Hepatic stellate cell (primary cell): ENCODE results near the gene ATP8A1.

Experiments
- DNase-seq: peaks from one replicate; pipeline ENCODE4 v3.0.0; 2011; ENCODE audit warnings: low spot score

Gene ATP8A1

DNA sequence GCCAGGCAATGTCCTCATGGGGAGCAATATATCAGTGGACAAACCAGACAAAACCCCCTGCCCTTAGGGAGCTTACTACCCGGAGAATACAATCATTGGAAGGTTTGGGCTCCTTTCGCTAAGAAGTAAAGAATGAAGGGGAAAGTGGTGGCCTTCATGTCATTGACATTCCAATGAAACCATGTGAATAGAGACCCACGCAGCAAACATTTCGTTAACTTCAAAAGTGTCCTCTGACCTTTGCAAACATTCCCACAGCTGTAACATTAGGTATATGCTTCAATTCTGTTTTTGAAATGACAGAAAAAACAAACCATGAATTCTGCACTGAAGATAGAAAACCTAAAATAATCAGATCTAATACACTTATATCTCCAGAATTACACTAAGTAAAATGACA is 7.0 kb downstream of the ATP8A1 start:
- no peak for DNase-seq

- DNase-seq: no peak
Measured at GRCh38 chr4:42646999-42647541, 9.8 kb downstream of the ATP8A1 start.

- no peak for DNase-seq
Measured at GRCh38 chr4:42646013-42646784, 10.7 kb downstream of the ATP8A1 start.

- DNase-seq: no peak
Measured at GRCh38 chr4:42644897-42645296, 12.0 kb downstream of the ATP8A1 start.

DNA sequence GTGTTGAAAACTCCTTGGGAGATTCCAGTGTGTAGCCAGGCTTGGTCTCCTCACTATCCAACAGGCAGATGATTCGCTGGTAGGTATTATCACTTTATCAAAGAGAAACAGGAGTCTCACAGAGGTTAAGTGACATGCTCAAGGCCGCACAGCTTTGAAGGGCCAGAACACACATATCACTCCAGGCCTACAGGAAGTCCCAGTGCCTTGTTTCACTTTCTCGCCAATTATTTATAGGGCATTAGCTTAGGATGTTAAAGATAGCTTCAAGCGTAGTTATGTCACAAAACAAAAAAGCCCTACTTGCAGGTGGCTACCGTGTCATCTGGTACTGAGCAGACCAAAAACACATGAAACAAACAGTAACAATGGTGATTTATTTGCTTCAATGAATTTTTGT is 13.2 kb downstream of the ATP8A1 start:
- no peak for DNase-seq

- no peak for DNase-seq
Measured at GRCh38 chr4:42642845-42643615, 13.9 kb downstream of the ATP8A1 start.

DNA sequence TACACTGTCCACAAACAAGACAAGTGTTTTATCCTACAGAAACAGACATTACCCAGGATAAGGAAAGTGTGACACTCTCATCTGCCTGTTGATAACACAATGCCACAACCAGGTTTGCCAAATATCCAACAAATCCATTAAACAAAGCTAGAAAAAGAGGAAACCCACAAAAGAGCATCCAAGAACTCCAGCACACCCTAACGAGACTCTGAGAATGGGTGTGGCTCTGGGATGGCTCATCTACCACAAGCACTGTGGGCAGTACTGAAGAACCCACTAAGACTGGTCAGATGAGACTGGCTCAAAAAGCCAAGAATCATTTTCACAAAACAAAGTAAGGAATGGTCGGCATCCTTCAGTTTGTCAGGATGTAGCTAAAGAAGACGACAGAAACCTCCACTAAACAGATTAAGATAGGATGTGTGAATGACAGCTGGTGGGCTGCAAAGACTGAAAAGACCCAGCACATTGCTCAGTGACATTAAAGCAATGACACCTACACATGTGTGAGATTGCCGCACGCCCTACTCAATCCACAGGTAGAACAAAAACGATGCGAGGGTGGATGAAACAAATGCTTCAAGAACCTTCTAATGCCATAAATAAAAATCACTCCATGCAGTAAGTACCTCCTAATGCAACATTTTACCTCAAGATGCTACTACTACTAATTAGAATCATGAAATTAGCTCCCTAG is 14.7 kb downstream of the ATP8A1 start:
- no peak for DNase-seq

DNA sequence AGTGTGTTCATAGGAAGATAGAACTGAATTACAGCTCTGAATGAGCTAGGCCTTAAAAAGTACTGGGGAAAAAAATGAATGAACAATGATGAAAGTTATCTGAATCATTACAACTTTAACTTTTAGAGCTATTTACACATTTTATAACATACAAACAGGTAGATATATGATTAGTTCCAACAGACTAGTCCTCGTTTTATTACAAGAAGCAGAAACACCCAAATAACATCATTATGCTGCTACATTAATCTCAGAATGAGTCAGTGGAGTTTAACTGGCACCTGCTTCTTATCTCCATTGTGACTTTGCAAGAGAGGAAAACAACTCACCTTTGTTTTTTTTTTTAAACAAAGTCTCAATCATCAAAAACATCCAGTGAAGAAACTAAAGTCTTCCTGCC is 15.2 kb downstream of the ATP8A1 start:
- no peak for DNase-seq

- DNase-seq: no peak
Measured at GRCh38 chr4:42641161-42641560, 15.7 kb downstream of the ATP8A1 start.

- no peak for DNase-seq
Measured at GRCh38 chr4:42640613-42641012, 16.3 kb downstream of the ATP8A1 start.

GRCh38 chr4:42638993-42639392 is 17.9 kb downstream of the ATP8A1 start:
- DNase-seq: no peak

GRCh38 chr4:42638321-42638720 is 18.6 kb downstream of the ATP8A1 start:
- DNase-seq: no peak

DNA sequence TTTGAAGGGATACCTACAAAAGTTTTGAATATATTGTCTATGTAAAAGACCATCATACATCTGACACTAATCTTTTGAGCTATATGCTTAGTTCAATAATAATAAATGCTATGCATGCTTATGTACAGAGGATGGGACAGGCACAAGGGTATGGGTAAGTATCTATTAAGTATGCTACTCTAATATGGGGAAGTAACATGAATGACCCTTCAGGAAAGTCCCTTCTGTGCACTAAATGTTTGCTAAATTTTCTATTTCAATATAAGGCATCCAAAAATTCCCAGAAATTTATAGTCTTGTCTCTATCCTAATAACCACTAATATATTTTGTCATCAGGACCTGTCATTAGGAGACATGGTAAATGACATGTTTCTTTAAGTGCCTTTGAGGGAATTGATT is 19.0 kb downstream of the ATP8A1 start:
- no peak for DNase-seq

DNA sequence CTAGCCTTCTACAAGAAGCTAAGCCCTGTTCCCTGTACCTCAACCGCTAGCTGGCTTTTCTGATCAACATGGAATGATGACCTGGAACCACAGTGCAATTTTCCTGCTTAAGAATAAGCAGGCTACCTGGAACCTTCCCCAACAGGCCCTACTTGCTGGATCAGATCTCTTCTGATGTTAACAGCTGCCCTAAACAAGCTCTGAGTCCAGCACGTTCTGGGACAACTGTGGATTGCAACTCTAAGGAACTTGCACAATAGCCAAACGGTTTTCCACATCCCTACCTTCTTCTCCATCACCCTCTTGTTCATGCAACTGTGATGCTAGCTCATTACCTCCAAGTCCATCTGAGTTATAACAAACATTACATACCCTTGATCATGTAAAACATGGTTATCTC is 19.8 kb downstream of the ATP8A1 start:
- DNase-seq: no peak

GRCh38 chr4:42636645-42636949 is 20.3 kb downstream of the ATP8A1 start:
- DNase-seq: no peak

- no peak for DNase-seq
Measured at GRCh38 chr4:42633605-42634388, 23.1 kb downstream of the ATP8A1 start.

DNA sequence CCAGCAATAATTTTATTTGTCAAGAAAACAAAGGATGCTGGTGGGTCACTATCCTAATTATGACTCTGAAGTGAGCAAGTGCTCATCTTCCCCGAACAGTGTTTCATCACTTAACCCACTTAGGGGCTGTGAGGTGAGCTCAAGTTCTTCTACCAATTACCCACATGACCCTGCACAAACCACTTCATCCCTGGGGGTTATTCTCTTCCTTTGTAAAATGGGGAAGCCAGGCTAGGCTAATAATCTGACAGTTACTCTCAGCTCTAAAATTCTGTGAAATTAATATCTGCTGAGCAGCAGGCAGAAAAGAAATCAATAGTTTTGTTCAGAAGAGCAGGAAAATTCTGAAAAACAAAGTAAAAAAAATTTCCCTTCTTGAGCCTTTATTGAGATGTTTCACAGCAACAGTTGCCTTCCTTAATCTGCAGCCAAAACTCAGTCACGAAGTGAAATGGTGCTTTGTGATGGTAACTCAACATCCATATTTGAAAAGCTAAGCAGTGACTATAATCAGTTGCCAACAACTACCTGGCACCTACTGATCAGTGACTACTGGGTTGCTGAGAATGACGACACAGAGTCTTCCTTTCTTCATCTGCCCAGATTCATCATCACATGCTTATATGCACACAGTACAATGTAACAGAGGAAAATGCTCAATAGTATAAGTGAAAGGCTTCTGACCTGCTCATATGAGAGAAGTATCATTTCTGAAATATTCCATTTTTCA is 24.1 kb downstream of the ATP8A1 start:
- DNase-seq: no peak

DNA sequence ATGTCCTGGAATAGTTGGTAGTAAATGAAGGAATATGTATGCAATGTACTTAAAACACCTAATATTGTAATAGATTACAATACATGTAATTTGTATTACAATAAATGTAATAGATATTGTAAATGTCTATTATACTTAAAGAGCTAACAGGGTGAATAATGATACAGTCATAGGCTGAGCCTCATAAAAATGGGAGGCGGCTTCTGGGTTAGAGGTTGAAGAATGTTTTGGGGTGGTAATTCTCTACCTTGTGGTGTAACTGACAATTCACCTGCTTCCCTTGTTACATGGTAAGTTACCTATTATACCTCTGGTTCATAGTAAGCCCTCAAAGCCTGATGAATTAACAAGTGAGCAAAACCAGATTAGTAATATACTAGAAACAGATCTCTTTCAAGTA is 26.0 kb downstream of the ATP8A1 start:
- no peak for DNase-seq

DNA sequence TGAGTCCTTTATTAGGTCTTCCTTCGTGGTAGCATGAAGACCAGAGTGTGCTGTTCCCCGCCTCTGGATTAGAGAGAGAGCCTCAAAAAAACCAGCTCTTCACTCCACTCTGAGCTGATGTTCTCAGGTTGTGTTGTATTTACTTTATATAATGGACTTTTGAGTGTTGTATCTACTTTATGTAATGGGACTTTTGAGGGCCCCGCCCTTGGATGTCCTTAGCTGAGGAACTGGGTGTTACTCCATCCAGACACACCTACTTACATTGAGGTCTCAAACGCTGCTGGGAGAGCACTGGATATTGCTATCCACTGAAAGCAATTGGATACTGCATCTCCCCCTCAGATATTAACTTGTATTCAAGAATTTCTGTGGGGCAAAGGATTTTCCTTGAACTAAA is 28.2 kb downstream of the ATP8A1 start:
- DNase-seq: no peak

- no peak for DNase-seq
Measured at GRCh38 chr4:42627885-42628646, 28.8 kb downstream of the ATP8A1 start.
